AG08396 (cell line): ENCODE results near the gene SERPING1.

Experiments used
- DNase-seq: peaks from one replicate; pipeline ENCODE4 v3.0.0; 2012; ENCODE audit warnings: low spot score, mixed read lengths

The SERPING1 gene

DNA sequence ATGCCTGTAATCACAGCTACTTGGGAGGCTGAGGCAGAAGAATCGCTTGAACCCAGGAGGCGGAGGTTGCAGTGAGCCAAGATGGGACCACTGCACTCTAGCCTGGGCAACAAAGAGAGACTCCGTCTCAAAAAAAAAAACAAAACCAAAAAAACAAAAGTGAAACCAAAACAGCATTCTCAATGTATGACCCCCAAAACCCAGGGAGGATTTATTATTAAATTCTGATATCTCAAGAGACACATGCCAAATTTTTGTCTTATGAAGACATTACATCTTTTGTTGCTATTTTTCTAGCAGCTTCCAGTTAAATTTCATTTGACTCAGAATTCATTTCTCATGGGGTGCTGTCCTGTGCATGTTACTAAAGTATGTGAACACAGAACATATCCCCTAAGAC is 55.2 kb downstream of the SERPING1 start:
- DNase-seq, result no peak

DNA sequence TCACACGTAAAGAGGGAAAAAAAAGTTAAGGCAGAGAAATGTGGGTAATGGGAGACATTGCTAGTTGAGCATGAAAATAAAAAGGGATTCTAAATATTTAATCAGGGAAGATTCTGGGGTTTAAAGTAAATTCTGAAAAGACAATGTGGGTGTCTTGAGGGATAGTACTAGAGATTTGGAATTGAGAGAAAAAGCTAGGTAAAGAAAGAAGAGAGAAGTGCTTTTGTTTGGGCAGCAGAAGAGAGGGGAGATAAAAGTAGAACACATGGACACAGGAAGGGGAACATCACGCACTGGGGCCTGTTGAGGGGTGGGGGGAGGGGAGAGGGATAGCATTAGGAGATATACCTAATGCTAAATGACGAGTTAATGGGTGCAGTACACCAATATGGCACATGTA is 55.7 kb downstream of the SERPING1 start:
- no peak for DNase-seq

DNA sequence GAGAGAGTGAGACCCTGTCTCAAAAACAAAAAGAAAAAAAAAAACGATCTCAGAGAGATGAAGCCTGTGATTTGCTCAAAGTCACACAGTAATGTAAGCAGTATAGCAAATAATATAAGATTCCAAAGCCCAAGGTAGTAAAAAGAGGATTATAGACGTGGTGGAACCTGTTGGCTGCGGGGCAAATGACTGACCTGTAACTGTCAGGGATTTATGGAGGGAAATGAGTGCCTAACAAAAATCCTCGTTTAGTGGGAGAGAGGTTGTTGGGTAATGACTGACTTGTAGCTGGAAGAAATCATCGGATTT is 59.4 kb downstream of the SERPING1 start:
- DNase-seq, result no peak

DNA sequence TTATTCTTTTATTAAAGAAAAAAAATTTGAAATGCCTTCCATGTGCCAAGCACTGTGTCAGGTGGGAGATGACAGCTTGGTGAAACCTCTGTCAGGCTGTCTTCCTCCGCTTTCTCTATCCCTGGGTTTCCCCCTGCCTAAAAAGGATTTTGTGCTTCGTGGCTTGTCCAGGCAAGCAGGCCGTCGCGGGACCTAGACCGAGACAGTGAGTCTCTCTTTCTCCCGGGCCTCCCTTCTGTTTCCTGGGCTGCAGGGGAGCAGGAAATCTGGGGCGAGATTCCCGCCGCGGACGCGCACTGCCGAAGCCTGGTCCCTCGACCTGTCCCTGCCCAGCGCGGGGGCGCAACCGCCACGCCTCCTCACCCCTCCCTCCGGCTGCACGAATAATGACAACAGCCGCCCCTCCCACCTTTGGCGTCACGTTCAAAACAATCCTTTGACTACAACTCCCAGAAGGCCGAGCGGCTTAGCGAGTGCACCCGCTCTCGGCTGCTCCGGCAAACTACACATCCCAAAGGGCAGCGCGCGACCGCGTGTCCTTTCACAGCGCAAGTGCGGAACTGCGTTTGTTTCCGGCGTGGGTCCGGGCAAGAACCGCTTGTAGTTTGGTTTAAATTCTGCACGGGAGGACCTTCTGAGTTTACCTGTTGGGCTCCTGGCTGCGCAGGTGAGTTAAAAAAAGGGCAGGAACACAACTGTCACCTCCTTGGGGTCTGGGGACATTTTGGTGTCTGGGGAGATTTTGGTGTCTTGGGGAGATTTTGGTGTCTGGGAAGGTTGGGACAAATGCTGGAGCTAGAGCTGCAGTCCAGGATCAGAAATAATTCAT is 59.9 kb downstream of the SERPING1 start, which contains the start of gene CLP1:
TSS of gene CLP1 (plus strand) at position 569 of the 829 bp plus-strand sequence. CDS start 1,715 bp downstream, outside the sequence.
- peak; percentile 93 for DNase-seq

DNA sequence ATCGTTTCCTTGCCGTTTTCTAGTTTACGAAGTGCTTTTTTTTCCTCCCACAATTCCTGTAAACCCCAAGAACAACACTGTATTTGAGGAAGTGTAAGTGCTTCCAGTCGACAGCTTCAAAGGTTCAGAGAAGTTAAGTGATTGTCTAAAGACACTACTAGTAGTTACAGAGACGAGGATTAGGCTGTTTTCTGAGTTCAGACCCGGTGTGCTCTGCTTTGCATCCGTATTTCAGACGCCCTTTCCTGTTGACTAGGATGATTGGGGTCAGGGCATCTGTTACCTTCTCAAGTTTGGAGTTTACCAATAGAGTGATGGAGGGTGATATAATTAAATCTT is 60.5 kb downstream of the SERPING1 start:
- no peak for DNase-seq

DNA sequence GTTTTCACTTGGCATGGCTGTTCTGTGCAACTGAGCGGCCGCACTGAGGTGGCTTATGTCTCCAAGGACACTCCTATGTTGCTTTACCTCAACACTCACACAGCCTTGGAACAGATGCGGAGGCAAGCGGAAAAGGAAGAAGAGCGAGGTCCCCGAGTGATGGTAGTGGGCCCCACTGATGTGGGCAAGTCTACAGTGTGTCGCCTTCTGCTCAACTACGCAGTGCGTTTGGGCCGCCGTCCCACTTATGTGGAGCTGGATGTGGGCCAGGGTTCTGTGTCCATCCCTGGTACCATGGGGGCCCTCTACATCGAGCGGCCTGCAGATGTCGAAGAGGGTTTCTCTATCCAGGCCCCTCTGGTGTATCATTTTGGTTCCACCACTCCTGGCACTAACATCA is 62.2 kb downstream of the SERPING1 start:
- no peak for DNase-seq

DNA sequence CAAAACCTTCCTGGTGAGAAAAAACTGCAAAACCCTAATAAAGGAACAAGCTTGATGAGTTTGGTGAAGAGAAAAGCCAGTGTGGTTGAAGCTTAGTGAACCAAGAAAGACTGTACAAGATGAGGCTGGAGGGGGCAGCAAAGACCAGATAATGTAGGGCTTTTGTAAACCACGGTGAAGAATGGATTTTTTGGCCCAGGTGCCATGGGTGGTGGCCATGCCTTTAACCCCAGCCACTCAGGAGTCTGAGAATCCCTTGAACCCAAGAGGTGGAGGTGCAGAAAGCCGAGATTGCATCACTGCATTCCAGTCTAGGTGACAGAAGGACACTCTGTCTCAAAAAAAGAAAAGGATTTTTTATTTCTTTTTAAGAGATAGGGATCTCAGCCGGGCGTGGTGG is 65.4 kb downstream of the SERPING1 start:
- no peak for DNase-seq

DNA sequence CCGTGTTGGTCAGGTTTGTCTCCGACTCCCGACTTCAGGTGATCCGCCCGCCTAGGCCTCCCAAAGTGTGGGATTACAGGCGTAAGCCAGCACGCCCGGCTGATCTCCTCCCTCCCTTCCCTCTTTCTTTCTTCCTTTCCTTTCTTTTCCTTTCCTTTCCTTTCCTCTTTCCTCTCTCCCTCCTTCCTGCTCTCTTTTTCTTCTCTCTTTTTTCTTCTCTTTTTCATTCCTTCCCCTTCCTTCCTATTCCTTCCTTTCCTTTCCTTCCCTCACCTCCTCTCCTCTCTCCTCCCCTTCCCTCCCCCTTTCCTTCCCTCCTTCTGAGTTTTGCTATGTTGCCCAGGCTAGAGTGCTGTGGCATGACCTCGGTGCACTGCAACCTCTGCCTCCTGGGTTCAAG is 66.5 kb downstream of the SERPING1 start:
- DNase-seq, result no peak
